ENCODE measurements around the gene FKBP8.

The FKBP8 gene

DNA sequence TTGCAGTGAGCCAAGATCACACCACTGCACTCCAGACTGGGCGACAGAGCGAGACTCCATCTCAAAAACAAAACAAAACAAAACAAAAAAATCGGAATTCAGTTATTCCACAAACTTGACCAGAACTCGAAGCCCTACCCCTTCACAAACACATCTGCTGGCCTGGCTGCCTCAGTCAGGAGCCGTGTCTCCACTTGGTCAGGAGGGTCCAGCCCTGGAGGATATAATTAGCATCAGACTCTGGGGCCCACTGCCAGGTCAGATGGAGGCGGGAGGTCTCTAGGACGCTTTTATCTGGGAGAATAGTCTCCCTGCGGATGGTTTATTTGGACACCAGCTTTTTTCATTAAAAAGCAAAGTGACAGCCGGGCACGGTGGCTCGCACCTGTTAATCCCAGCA, 29.5 kb downstream of the FKBP8 start (continued):
- TF ChIP-seq, protein P1, sequence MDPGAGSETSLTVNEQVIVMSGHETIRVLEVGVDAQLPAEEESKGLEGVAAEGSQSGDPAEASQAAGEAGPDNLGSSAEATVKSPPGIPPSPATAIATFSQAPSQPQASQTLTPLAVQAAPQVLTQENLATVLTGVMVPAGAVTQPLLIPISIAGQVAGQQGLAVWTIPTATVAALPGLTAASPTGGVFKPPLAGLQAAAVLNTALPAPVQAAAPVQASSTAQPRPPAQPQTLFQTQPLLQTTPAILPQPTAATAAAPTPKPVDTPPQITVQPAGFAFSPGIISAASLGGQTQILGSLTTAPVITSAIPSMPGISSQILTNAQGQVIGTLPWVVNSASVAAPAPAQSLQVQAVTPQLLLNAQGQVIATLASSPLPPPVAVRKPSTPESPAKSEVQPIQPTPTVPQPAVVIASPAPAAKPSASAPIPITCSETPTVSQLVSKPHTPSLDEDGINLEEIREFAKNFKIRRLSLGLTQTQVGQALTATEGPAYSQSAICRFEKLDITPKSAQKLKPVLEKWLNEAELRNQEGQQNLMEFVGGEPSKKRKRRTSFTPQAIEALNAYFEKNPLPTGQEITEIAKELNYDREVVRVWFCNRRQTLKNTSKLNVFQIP (CRISPR knock-in tag; IDR thresholded peaks at IDR 0.05; ENCODE audit: borderline replicate concordance, low read depth): no peak
- TF ChIP-seq, protein P2, sequence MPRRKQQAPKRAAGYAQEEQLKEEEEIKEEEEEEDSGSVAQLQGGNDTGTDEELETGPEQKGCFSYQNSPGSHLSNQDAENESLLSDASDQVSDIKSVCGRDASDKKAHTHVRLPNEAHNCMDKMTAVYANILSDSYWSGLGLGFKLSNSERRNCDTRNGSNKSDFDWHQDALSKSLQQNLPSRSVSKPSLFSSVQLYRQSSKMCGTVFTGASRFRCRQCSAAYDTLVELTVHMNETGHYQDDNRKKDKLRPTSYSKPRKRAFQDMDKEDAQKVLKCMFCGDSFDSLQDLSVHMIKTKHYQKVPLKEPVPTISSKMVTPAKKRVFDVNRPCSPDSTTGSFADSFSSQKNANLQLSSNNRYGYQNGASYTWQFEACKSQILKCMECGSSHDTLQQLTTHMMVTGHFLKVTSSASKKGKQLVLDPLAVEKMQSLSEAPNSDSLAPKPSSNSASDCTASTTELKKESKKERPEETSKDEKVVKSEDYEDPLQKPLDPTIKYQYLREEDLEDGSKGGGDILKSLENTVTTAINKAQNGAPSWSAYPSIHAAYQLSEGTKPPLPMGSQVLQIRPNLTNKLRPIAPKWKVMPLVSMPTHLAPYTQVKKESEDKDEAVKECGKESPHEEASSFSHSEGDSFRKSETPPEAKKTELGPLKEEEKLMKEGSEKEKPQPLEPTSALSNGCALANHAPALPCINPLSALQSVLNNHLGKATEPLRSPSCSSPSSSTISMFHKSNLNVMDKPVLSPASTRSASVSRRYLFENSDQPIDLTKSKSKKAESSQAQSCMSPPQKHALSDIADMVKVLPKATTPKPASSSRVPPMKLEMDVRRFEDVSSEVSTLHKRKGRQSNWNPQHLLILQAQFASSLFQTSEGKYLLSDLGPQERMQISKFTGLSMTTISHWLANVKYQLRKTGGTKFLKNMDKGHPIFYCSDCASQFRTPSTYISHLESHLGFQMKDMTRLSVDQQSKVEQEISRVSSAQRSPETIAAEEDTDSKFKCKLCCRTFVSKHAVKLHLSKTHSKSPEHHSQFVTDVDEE (CRISPR knock-in tag; IDR thresholded peaks at IDR 0.05): no peak

DNA sequence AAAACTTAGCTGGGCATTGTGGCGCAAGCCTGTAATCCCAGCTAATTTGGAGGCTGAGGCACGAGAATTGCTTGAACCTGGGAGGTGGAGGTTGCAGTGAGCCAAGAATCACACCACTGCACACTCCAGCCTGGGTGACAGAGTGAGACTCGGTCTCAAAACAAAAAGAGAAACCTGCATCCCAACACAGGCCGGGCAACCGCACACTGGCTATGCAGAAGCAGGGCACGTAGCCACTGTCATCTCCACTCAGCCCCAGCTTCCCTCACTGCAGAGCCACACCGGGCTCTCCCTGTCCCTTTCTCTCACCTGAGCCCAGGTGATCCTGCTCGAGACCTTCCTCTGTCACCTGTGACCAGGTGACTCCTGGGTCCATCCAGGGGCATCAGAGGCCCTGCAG, 33.2 kb downstream of the FKBP8 start:
- ATAC-seq: no peak
- no peak for TF ChIP-seq BACH2 (CRISPR knock-in tag; IDR thresholded peaks at IDR 0.05; ENCODE audit: borderline replicate concordance)
- no peak for TF ChIP-seq ZFP30 (CRISPR knock-in tag; IDR thresholded peaks at IDR 0.05)
- TF ChIP-seq, protein P3, sequence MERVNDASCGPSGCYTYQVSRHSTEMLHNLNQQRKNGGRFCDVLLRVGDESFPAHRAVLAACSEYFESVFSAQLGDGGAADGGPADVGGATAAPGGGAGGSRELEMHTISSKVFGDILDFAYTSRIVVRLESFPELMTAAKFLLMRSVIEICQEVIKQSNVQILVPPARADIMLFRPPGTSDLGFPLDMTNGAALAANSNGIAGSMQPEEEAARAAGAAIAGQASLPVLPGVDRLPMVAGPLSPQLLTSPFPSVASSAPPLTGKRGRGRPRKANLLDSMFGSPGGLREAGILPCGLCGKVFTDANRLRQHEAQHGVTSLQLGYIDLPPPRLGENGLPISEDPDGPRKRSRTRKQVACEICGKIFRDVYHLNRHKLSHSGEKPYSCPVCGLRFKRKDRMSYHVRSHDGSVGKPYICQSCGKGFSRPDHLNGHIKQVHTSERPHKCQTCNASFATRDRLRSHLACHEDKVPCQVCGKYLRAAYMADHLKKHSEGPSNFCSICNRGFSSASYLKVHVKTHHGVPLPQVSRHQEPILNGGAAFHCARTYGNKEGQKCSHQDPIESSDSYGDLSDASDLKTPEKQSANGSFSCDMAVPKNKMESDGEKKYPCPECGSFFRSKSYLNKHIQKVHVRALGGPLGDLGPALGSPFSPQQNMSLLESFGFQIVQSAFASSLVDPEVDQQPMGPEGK (CRISPR knock-in tag; IDR thresholded peaks at IDR 0.05; ENCODE audit: borderline replicate concordance): no peak
- TF ChIP-seq CSDC2 (CRISPR knock-in tag; IDR thresholded peaks at IDR 0.05): no peak
- TF ChIP-seq ZNF8 (CRISPR knock-in tag; IDR thresholded peaks at IDR 0.05): no peak
- no peak for TF ChIP-seq OSR1 (CRISPR knock-in tag; IDR thresholded peaks at IDR 0.05)
- TF ChIP-seq, protein P2 (CRISPR knock-in tag; IDR thresholded peaks at IDR 0.05): no peak

DNA sequence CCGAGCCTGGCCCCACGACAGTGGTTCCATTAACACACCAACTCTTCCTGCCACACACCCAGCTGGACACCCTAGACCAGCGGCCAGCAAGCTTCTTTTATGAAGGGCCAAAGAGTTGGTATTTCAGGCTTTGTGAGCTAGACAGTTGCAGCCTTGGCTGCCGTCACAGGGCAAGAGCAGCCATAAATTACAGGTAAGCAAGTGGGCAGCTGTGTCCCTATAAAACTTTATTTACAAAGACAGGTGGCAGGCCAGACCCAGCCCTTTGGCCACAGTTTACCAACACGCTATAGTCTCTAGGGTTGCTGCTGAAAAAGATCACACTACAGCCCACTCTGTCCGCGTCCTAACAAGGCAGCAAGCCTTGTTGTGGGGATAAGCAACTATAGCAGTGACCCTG, 34.8 kb downstream of the FKBP8 start:
- TF ChIP-seq, protein P2 (CRISPR knock-in tag; IDR thresholded peaks at IDR 0.05): no peak
- no peak for TF ChIP-seq ZFP30 (CRISPR knock-in tag; IDR thresholded peaks at IDR 0.05)
- TF ChIP-seq ZFP3 (CRISPR knock-in tag; IDR thresholded peaks at IDR 0.05): no peak
- no peak for TF ChIP-seq ARNTL (CRISPR knock-in tag; IDR thresholded peaks at IDR 0.05; ENCODE audit: borderline replicate concordance, low read depth)
- TF ChIP-seq RARB (CRISPR knock-in tag; IDR thresholded peaks at IDR 0.05): no peak
- TF ChIP-seq, protein P1 (CRISPR knock-in tag; IDR thresholded peaks at IDR 0.05; ENCODE audit: borderline replicate concordance, low read depth): no peak
- no peak for TF ChIP-seq GLIS3 (CRISPR knock-in tag; IDR thresholded peaks at IDR 0.05)
- no peak for TF ChIP-seq ZNF565 (CRISPR knock-in tag; conservative IDR thresholded peaks at IDR 0.05; ENCODE audit: low read depth)
- TF ChIP-seq ZNF8 (CRISPR knock-in tag; IDR thresholded peaks at IDR 0.05): no peak
- no peak for TF ChIP-seq PPARA (CRISPR knock-in tag; IDR thresholded peaks at IDR 0.05; ENCODE audit: borderline replicate concordance)
- no peak for TF ChIP-seq SNAI2 (CRISPR knock-in tag; IDR thresholded peaks at IDR 0.05)
- no peak for TF ChIP-seq ZC3H10 (CRISPR knock-in tag; IDR thresholded peaks at IDR 0.05)
- TF ChIP-seq, protein P3 (CRISPR knock-in tag; IDR thresholded peaks at IDR 0.05; ENCODE audit: borderline replicate concordance): no peak
- no peak for TF ChIP-seq OSR1 (CRISPR knock-in tag; IDR thresholded peaks at IDR 0.05)
- TF ChIP-seq BACH2 (CRISPR knock-in tag; IDR thresholded peaks at IDR 0.05; ENCODE audit: borderline replicate concordance): no peak
- no peak for TF ChIP-seq TCF4 (CRISPR knock-in tag; IDR thresholded peaks at IDR 0.05; ENCODE audit: borderline replicate concordance)
- TF ChIP-seq, protein P4, sequence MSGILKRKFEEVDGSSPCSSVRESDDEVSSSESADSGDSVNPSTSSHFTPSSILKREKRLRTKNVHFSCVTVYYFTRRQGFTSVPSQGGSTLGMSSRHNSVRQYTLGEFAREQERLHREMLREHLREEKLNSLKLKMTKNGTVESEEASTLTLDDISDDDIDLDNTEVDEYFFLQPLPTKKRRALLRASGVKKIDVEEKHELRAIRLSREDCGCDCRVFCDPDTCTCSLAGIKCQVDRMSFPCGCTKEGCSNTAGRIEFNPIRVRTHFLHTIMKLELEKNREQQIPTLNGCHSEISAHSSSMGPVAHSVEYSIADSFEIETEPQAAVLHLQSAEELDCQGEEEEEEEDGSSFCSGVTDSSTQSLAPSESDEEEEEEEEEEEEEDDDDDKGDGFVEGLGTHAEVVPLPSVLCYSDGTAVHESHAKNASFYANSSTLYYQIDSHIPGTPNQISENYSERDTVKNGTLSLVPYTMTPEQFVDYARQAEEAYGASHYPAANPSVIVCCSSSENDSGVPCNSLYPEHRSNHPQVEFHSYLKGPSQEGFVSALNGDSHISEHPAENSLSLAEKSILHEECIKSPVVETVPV (CRISPR knock-in tag; IDR thresholded peaks at IDR 0.05): no peak
- no peak for TF ChIP-seq ZNF70 (CRISPR knock-in tag; IDR thresholded peaks at IDR 0.05)

More for the DNA sequence above, 34.8 kb downstream of the FKBP8 start:
- ATAC-seq: no peak
